ENCODE measurements around the gene JPH4.

DNA sequence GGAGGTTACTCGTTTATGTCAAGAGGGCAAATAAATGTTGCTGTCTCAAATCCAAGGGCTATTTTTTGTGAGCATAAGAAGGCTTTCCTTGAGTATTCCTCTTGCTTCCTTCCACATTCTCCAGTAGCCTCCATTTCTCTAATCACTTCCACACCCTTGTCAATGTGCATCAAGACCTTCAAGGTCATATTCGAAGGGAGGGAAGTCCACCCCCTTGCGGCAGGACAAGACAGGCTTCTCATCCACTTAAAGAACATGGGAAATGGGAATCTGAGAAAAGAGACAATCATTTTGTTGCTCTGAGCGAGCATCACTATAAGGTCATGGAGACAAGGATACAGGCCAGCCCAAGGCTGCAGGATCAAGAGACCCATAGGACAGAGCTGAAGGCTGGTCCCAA is 44.4 kb upstream of the JPH4 start:
- no peak for TF ChIP-seq CTCF (IDR thresholded peaks at IDR 0.05; ENCODE audit: low read depth, low read length, poor library complexity, severe bottlenecking)
- TF ChIP-seq EZH2phosphoT487 (IDR thresholded peaks at IDR 0.05; ENCODE audit: borderline replicate concordance, low read length): no peak
